Measurements from ENCODE around the gene FADS3.

Gene FADS3

GRCh38 chr11:61881397-61881796, 9.9 kb downstream of the FADS3 start:
- FAIRE-seq (no peak), DNase-seq (ENCODE audit: low spot score) (no peak)

- DNase-seq (ENCODE audit: low spot score): no peak
- no peak for FAIRE-seq
Observed at GRCh38 chr11:61880454-61880853, 10.9 kb downstream of the FADS3 start.

- FAIRE-seq (no peak), DNase-seq (ENCODE audit: low spot score) (no peak)
Observed at GRCh38 chr11:61880031-61880430, 11.3 kb downstream of the FADS3 start.

- no peak for DNase-seq (ENCODE audit: low spot score)
- no peak for FAIRE-seq
Observed at GRCh38 chr11:61879152-61879551, 12.2 kb downstream of the FADS3 start.

GRCh38 chr11:61875698-61876097, 15.6 kb downstream of the FADS3 start:
- DNase-seq (ENCODE audit: low spot score) (no peak), FAIRE-seq (no peak)

GRCh38 chr11:61874853-61875252, 16.5 kb downstream of the FADS3 start:
- no peak for DNase-seq (ENCODE audit: low spot score)
- FAIRE-seq: no peak

GRCh38 chr11:61874377-61874809, 17.0 kb downstream of the FADS3 start:
- FAIRE-seq (no peak), DNase-seq (ENCODE audit: low spot score) (no peak)

- no peak for DNase-seq (ENCODE audit: low spot score)
- no peak for FAIRE-seq
Observed at GRCh38 chr11:61873588-61874376, 17.6 kb downstream of the FADS3 start.

- FAIRE-seq: no peak
Observed at GRCh38 chr11:61872935-61873565, 18.3 kb downstream of the FADS3 start.

GRCh38 chr11:61871158-61871597, 20.2 kb downstream of the FADS3 start:
- DNase-seq (ENCODE audit: low spot score): peak; percentile 67
- FAIRE-seq: no peak

More at GRCh38 chr11:61872935-61873565, 18.3 kb downstream of the FADS3 start:
- DNase-seq (ENCODE audit: low spot score): no peak

GRCh38 chr11:61870541-61871031, 20.8 kb downstream of the FADS3 start:
- FAIRE-seq (no peak), DNase-seq (ENCODE audit: low spot score) (no peak)

GRCh38 chr11:61869708-61870451, 21.5 kb downstream of the FADS3 start:
- DNase-seq (ENCODE audit: low spot score) (no peak), FAIRE-seq (no peak)

- no peak for DNase-seq (ENCODE audit: low spot score)
- no peak for FAIRE-seq
Observed at GRCh38 chr11:61869429-61869707, 22.0 kb downstream of the FADS3 start.

GRCh38 chr11:61868571-61869428, 22.5 kb downstream of the FADS3 start:
- no peak for DNase-seq (ENCODE audit: low spot score)
- FAIRE-seq: no peak

- FAIRE-seq: no peak
- no peak for DNase-seq (ENCODE audit: low spot score)
Observed at GRCh38 chr11:61866958-61867343, 24.4 kb downstream of the FADS3 start.

GRCh38 chr11:61866231-61866957, 25.0 kb downstream of the FADS3 start:
- DNase-seq (ENCODE audit: low spot score) (no peak), FAIRE-seq (no peak)

GRCh38 chr11:61864814-61865775, 26.2 kb downstream of the FADS3 start:
- FAIRE-seq (no peak), DNase-seq (ENCODE audit: low spot score) (no peak)

GRCh38 chr11:61863548-61864081, 27.7 kb downstream of the FADS3 start:
- FAIRE-seq (no peak), DNase-seq (ENCODE audit: low spot score) (no peak)
